HUES6 (cell line): ENCODE data around the gene FOXN3.
A peak's percentile ranks its signal among the peaks of the same experiment; 100 is the strongest.

Source experiments
- H3K27ac ChIP-seq: 2 replicates; pipeline ENCODE4 v1.7.0; 2013; ENCODE audit warnings: low read depth, mild to moderate bottlenecking, low read length, inconsistent platforms
- H3K27me3 ChIP-seq: 2 replicates; pipeline ENCODE4 v1.6.1; 2013; ENCODE audit warnings: low read length; ENCODE audit not compliant: control insufficient read depth, insufficient read depth
- H3K36me3 ChIP-seq: 2 replicates; pipeline ENCODE4 v1.6.1; 2013; ENCODE audit warnings: low read length; ENCODE audit not compliant: control insufficient read depth, insufficient read depth
- H3K4me1 ChIP-seq: 2 replicates; pipeline ENCODE4 v1.6.1; 2013; ENCODE audit warnings: low read length; ENCODE audit not compliant: control insufficient read depth, insufficient read depth
- H3K4me3 ChIP-seq: 2 replicates; pipeline ENCODE4 v1.5.1; 2013; ENCODE audit warnings: low read depth, low read length
- H3K9ac ChIP-seq: one replicate; pipeline ENCODE4 v1.6.1; 2013; ENCODE audit warnings: mild to moderate bottlenecking, low read length
- H3K9me3 ChIP-seq: 2 replicates; pipeline ENCODE4 v1.6.1; 2013; ENCODE audit warnings: low read depth, low read length; ENCODE audit not compliant: control insufficient read depth, insufficient read depth

FOXN3 gene

DNA sequence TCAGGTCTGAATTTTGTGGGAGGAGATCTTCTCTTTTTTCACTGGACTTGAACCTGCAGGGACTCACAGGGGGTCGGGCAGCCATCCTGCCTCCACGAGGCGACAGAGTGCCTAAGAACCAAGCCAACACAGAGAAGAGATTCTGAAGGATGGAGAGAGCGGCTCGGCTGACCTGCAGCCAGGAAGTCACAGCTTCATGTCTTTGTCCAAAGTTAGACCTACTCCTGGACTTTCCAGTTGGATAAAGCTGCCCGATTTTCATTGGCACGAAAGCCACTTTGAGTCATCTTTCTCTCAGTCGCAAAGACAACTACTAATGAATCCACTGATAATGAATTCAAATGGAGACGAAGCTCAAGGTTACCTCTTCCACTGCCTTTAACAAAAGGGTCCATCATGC, 106.8 kb downstream of the FOXN3 start:
- H3K9ac ChIP-seq, result no peak overlapping the region
- H3K4me1 ChIP-seq, result peaks cover 52% of the 10 kb centered on the region
- no peaks in the 10 kb centered on the region for H3K27me3 ChIP-seq
- no peak overlapping the region for H3K4me3 ChIP-seq
- peaks cover 19% of the 10 kb centered on the region; the same call in 1 of the 2 replicates for H3K36me3 ChIP-seq
- no peak overlapping the region for H3K27ac ChIP-seq
- H3K9me3 ChIP-seq, result no peaks in the 10 kb centered on the region

DNA sequence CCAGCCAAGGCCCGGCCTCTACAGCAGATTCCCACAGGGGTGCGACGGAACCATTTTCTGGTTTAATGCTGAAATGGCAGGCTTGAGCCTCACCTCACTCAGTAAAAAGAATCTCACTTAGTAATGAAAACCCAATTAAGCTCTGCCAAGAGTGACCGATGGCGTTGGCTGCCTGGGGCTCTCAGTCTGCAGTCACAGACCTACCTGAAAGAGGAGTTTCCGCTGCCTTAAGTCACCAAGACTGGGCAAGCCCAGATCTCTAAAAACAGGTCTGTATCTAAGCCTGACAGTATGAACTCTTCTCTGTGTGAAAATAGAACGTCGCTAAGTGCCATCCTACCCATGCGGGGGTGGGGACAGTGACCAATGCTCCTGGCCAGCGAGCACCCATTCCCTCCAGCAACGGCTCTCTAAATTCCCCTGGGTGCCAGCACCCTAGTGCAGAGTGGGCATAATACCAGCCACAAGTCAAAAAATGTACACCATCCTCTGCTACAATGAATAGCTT, 107.3 kb downstream of the FOXN3 start:
- no peak overlapping the region for H3K27ac ChIP-seq
- H3K36me3 ChIP-seq, result peaks cover 17% of the 10 kb centered on the region; the same call in 1 of the 2 replicates
- no peaks in the 10 kb centered on the region for H3K9me3 ChIP-seq
- H3K4me3 ChIP-seq, result no peak overlapping the region
- H3K4me1 ChIP-seq, result peaks cover 57% of the 10 kb centered on the region
- H3K9ac ChIP-seq, result no peak overlapping the region
- no peaks in the 10 kb centered on the region for H3K27me3 ChIP-seq

DNA sequence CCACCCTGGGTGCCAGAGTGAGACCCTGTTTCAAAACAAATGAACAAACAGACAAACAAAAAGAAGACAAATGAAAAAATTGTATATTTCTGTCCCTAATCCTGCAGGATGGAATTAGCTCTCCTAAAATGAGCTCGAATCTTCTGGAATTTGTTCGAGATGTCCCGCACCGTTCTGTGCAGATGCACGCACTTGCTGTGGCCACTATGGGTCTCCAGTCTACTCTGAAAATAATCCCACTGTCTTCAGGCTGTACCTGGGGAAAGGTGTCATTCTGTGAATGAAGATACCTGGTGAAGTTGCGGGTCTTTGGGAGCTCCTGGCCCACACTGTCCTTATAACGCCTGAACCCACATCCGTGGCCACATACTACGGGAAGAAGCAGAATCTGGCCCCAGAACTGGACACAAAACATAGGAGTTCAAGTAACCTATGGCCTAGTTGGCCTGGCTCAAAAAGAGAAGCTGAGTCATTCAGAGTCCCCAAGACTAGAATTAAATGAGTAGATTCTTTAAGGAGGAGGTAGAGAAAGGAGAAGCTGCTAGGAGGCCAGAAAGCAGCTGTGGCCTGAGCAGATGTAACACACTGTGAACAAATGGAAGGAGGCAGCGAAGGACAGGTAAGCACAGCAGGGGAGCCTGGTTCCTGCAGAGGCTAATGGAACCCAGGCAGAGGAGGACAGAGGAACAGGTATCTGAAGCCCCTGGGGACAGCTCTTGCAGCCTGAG, 108.6 kb downstream of the FOXN3 start:
- H3K4me1 ChIP-seq, result peaks cover 70% of the 10 kb centered on the region
- no peaks in the 10 kb centered on the region for H3K27me3 ChIP-seq
- H3K9ac ChIP-seq, result peak overlapping the region; percentile 25
- H3K36me3 ChIP-seq, result peaks cover 9% of the 10 kb centered on the region; the same call in 1 of the 2 replicates
- H3K9me3 ChIP-seq, result no peaks in the 10 kb centered on the region
- no peak overlapping the region for H3K4me3 ChIP-seq
- 0 out of 2 replicates have a peak overlapping the region, but pooled peaks have one; percentile 22 for H3K27ac ChIP-seq

DNA sequence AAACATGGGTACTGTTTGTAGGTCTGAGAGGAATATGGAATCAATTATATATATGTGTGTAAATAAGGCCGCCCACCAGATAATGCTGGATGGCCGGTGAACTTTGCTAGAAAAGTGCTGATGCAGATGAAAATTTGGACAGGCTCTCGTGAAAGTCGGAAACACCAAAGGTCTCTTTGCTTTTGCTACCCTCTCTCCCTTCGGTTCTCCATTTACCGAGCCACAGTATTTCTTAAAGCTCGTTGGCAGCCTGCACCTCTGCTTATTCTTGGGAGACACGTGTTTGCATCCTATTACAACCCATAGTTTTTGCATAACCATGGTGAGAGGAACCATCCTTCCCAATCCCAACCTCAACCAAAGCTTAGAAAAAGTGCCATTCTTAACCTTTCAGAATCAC, 109.6 kb downstream of the FOXN3 start:
- H3K27me3 ChIP-seq, result no peaks in the 10 kb centered on the region
- peaks cover 5% of the 10 kb centered on the region for H3K36me3 ChIP-seq
- H3K9ac ChIP-seq, result no peak overlapping the region
- no peak overlapping the region for H3K27ac ChIP-seq
- H3K4me1 ChIP-seq, result peaks cover 80% of the 10 kb centered on the region
- H3K4me3 ChIP-seq, result no peak overlapping the region
- no peaks in the 10 kb centered on the region for H3K9me3 ChIP-seq

DNA sequence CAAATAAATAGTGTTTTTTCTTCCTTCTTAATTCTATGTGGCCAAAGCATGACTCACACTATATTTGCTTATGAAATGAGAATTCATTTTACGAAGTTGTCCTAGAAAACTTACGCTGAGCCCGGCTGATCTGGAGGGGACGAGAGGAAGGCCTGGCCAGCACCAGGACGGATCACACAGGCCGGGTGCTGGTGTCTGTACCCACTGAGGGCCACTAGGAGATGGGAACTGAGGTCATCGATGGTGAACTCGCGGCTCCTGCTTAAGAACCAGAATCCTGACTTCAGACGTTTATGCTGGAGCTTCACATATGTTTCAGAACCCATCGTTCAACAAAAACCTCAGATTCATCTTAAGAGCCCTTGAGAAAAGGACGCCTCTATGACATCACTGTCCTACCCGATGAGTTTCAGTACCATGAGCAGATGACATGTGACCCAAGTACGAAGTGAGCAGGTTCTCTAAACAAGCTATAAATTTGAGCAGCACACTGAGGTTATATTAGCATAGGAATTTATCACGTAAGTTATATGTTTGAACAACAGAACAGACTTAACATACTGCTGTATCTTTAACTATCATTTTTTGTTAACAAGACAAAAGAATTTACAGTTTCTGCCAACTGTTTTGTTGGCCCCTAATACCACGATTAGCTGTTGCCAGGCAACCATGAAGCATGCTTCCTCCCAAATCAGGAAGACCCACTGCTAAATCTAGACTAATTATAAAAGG, 111.9 kb downstream of the FOXN3 start:
- no peak overlapping the region for H3K9ac ChIP-seq
- peaks cover 12% of the 10 kb centered on the region for H3K36me3 ChIP-seq
- H3K27me3 ChIP-seq, result no peaks in the 10 kb centered on the region
- H3K9me3 ChIP-seq, result no peaks in the 10 kb centered on the region
- peaks cover 76% of the 10 kb centered on the region for H3K4me1 ChIP-seq
- no peak overlapping the region for H3K4me3 ChIP-seq
- H3K27ac ChIP-seq, result peak overlapping the region; percentile 69

DNA sequence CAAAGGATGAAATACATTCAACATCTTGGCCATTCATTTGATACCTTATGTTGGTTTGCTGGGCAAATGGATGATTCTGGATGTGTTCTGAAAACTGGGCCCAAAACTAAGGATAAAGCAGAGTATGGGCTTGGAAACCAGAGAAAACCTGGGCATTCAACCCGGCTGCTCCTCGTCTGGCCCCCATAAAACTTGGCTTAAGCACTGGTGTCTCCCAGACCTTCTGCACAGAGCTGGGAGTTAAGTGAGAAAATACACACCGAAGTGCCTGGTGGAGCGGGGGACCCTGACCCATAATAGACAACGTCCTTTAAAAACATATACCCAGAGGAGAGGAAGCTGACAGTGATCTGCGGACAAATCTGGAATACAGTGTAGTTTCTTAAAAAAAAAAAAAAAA, 112.5 kb downstream of the FOXN3 start:
- Histone ChIP-seq H3K9me3 (no peaks in the 10 kb centered on the region), H3K27me3 (no peaks in the 10 kb centered on the region), H3K4me3 (no peak overlapping the region), H3K27ac (peak overlapping the region; percentile 69), H3K9ac (peak overlapping the region; percentile 47), H3K4me1 (peaks cover 71% of the 10 kb centered on the region), H3K36me3 (peaks cover 16% of the 10 kb centered on the region)

DNA sequence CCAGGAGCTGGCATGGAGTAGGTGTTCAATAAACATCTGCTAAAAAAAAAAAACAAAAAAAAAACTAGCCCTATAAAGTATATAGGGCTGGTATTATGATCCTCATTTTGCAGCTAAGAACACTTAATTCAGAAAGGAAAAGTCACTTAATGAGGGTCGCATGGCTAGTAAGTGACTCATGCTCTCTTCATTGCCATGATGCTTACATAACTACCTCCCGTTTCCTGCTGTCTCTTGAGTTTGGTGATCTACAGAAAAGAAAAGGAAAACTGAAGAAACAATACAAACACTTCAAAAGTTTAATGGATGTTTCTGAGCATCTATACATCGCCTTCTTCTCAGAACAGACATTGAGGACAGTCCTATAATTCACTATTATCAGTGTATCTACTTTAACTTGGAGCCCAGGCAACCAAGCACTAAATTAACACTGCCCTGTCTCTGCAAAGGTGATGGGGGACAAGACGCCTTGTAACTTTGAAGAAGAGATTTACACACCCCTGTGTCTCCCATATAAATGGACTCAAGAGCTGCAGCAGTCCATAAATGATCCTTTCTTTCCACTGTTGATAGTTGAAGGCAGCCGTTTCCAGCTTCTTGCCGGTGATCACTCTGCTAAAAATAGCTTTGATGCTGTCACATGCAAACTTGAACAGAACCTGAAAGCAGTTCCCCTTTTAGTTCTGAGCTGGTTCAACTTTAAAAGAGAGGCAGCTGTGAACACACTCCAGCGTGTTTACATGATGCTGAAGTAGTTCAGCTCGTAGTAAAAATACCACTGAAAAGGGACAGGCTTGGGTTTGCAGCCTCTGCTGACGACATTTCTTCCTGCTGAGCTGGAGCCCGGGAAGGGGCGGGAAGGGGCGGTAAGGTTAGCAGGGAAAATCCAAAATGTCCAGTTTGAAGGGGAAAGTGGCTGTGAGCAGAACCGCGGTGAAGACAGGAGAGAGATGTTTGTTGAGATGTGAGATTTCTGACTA, 113.3 kb downstream of the FOXN3 start:
- H3K9ac ChIP-seq, result peak overlapping the region; percentile 47

DNA sequence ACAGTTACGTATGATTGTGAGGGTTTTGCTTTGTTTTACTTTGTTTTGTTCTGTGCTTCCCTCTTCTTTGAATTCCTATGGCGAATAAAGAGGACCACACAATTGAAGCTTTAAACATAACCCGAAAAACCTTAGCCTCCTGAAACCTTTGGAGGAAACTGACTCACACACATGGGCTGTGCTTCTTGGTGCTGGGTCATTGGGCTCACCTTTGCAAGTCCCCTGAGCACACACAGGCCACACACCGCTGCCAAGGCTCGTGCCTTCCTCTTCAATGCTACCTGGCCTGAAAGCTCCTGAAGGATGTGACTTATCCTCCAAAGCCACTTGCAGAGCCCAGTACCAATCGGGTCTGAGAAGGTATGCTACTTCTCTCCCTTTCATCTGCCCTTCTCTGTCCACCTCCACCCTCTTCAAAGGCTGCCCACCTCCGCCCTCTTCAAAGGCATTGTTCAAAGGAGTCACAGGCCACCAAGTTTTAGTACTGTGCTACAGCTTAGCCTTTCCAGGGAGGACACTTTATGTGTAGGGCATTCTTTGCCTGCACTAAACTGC, 114.6 kb downstream of the FOXN3 start:
- Histone ChIP-seq H3K4me1 (peaks cover 54% of the 10 kb centered on the region), H3K9me3 (no peaks in the 10 kb centered on the region), H3K27me3 (no peaks in the 10 kb centered on the region), H3K4me3 (no peak overlapping the region), H3K9ac (no peak overlapping the region), H3K27ac (peak overlapping the region; percentile 25; the same call in 1 of the 2 replicates), H3K36me3 (peaks cover 16% of the 10 kb centered on the region)

More for the DNA sequence above, 113.3 kb downstream of the FOXN3 start:
- peak overlapping the region; percentile 69 for H3K27ac ChIP-seq
- no peak overlapping the region for H3K4me3 ChIP-seq
- peaks cover 16% of the 10 kb centered on the region for H3K36me3 ChIP-seq
- no peaks in the 10 kb centered on the region for H3K9me3 ChIP-seq
- H3K4me1 ChIP-seq, result peaks cover 62% of the 10 kb centered on the region
- no peaks in the 10 kb centered on the region for H3K27me3 ChIP-seq

DNA sequence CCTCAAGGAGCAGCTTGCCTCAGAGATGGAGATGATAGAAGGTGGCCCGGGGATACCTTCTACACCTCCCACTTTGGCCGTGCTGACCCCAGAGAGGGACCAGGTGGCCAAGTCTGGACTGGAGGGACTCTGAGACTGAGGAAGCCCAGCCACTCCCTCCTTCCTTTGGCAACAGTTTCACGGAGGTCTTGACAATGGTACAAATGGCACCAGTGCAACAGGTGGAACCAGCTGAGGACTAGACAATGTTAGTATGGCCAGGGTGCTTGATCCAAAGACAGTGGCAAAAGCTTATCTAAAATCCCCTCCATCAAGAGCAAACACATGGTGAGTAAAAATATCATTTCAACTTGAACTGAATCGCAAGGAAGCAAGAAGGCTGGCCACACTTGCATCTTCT, 117.4 kb downstream of the FOXN3 start:
- Histone ChIP-seq H3K27me3 (no peaks in the 10 kb centered on the region), H3K4me3 (no peak overlapping the region), H3K4me1 (peaks cover 49% of the 10 kb centered on the region), H3K9me3 (no peaks in the 10 kb centered on the region), H3K27ac (no peak overlapping the region), H3K9ac (no peak overlapping the region), H3K36me3 (peaks cover 12% of the 10 kb centered on the region)

DNA sequence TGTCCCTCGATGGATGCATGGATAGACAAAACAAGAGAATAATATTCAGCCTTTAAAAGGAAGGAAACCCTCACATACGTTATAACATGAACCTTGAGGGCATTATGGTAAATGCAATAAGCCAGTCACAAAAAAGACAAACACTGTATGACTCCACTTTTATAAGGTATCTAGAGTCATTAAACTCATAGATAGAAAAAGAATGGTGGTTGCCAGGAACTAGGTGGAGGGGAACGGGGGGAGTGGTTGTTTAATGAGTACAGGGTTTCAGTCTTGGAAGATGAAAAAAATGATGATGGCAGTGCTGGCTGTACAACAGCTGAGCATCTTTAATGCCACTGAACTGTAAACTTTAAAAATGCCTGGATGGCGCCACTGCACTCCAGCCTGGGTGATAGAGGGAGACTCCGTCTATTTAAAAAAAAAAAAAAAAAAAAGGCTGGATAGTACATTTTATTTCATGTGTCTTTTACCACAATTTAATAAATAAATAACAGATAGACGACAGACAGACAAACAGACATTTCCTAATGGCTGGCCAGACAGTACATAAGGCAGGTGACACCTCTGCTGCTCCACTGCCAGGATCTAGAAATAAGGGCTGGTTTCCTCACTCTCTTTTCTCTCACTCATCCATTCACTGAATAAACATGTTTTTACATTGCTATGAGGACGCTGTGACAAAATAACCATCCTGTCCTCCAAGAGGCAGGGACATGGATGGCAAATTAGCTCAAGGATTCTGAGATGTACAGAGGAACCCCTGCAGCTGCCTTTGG, 118.8 kb downstream of the FOXN3 start:
- H3K4me1 ChIP-seq, result peaks cover 49% of the 10 kb centered on the region
- peaks cover 12% of the 10 kb centered on the region for H3K36me3 ChIP-seq
- no peak overlapping the region for H3K9ac ChIP-seq
- H3K9me3 ChIP-seq, result no peaks in the 10 kb centered on the region
- H3K27me3 ChIP-seq, result no peaks in the 10 kb centered on the region
- H3K27ac ChIP-seq, result no peak overlapping the region
- H3K4me3 ChIP-seq, result no peak overlapping the region
